Purkinje cell (primary cell): ENCODE measurements around the gene HYCC2. TPM values are rescaled to one million over a fixed set of nuclear protein-coding genes. Genes with fewer than 3 reads are reported as not detected.

ENCODE experiments used
- polyA plus RNA-seq: library from polyadenylated mRNA; unstranded; fragments of >200 nt; fragmentation: Nextera tagmentation; gene quantifications from 2 replicates; pipeline ENCODE4 v1.2.1, GENCODE V29; 2014

HYCC2 gene
- polyA plus RNA-seq: 15.2 and 19.8 TPM in 2 replicates

GRCh38 chr2:201071479-201072200 lies at the start of gene HYCC2, which contains the start of gene NDUFB3:
TSS of gene HYCC2 (minus strand) at chr2:201071671. CDS start at chr2:201024009, 47,662 bp downstream.
TSS of gene NDUFB3 (plus strand) at chr2:201072001. CDS start at chr2:201078883, 6,882 bp downstream.

GRCh38 chr2:201116115-201116958 lies 44.9 kb upstream of the HYCC2 start, which contains the start of gene CFLAR:
TSS of gene CFLAR (plus strand) at chr2:201116164. CDS start at chr2:201129866, 13,702 bp downstream.

Other genes with a start within 250 kb of the HYCC2 start
- 83.9 and 113 TPM in 2 replicates for gene CLK1, start 207.0 kb downstream of the HYCC2 start, polyA plus RNA-seq
- 58.3 and 86.7 TPM in 2 replicates for gene PPIL3, start 182.6 kb downstream of the HYCC2 start, polyA plus RNA-seq
- 51.2 and 55.8 TPM in 2 replicates for gene NIF3L1, start 182.3 kb downstream of the HYCC2 start, polyA plus RNA-seq
- 4.7 and 6.4 TPM in 2 replicates for gene ORC2, start 108.0 kb downstream of the HYCC2 start, polyA plus RNA-seq
- 1,448 and 1,695 TPM in 2 replicates for gene NDUFB3, start 330 bp upstream of the HYCC2 start, polyA plus RNA-seq
- 4.5 and 4.9 TPM in 2 replicates for gene CFLAR, start 44.5 kb upstream of the HYCC2 start, polyA plus RNA-seq
- 0.20 TPM in 1 of 2 replicates, not detected in the other for gene CASP10, start 111.5 kb upstream of the HYCC2 start, polyA plus RNA-seq
- 0.67 TPM in 1 of 2 replicates, not detected in the other for gene CASP8, start 188.9 kb upstream of the HYCC2 start, polyA plus RNA-seq